Kidney epithelial cell (primary cell): ENCODE results near the gene RSPO3. TPM values are rescaled to one million over a fixed set of nuclear protein-coding genes. Genes with fewer than 3 reads are reported as not detected.

Source experiments
- DNase-seq: peaks from one replicate; pipeline ENCODE4 v3.0.0-alpha.2; 2010; ENCODE audit warnings: low read depth
- H3K27me3 ChIP-seq: 2 replicates; pipeline ENCODE4 v1.6.0; 2011; ENCODE audit warnings: low read length; ENCODE audit not compliant: control insufficient read depth, insufficient read depth
- H3K36me3 ChIP-seq: 2 replicates; pipeline ENCODE4 v1.5.1; 2011; ENCODE audit warnings: low read length; ENCODE audit not compliant: control insufficient read depth, insufficient read depth
- H3K4me3 ChIP-seq: 2 replicates; pipeline ENCODE4 v1.5.1; 2011; ENCODE audit warnings: low read depth, mild to moderate bottlenecking, control low read depth, low read length
- total RNA-seq: library from RNA; depleted of rRNA; stranded (reverse); fragments of >200 nt; gene quantifications from 2 replicates; pipeline ENCODE4 v1.2.3, GENCODE V29; 2015
- TF ChIP-seq, protein P1 (sequence below): IDR thresholded peaks from 2 replicates; pipeline ENCODE4 v1.5.1; 2011; ENCODE audit warnings: mild to moderate bottlenecking, moderate library complexity, low read length, control low read depth, inconsistent platforms; ENCODE audit not compliant: insufficient read depth, poor library complexity, severe bottlenecking

The RSPO3 gene
- total RNA-seq, 1 donor from 2014 or later, result 0.88 TPM

- TF ChIP-seq, protein P1, sequence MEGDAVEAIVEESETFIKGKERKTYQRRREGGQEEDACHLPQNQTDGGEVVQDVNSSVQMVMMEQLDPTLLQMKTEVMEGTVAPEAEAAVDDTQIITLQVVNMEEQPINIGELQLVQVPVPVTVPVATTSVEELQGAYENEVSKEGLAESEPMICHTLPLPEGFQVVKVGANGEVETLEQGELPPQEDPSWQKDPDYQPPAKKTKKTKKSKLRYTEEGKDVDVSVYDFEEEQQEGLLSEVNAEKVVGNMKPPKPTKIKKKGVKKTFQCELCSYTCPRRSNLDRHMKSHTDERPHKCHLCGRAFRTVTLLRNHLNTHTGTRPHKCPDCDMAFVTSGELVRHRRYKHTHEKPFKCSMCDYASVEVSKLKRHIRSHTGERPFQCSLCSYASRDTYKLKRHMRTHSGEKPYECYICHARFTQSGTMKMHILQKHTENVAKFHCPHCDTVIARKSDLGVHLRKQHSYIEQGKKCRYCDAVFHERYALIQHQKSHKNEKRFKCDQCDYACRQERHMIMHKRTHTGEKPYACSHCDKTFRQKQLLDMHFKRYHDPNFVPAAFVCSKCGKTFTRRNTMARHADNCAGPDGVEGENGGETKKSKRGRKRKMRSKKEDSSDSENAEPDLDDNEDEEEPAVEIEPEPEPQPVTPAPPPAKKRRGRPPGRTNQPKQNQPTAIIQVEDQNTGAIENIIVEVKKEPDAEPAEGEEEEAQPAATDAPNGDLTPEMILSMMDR, result no peak
- H3K4me3 ChIP-seq, result no peak overlapping the region
- DNase-seq, result no peak
- H3K36me3 ChIP-seq, result no peaks in the 10 kb centered on the region
- no peaks in the 10 kb centered on the region for H3K27me3 ChIP-seq
Observed at GRCh38 chr6:127128066-127128465, 9.6 kb downstream of the RSPO3 start.

- Histone ChIP-seq H3K36me3 (no peaks in the 10 kb centered on the region), H3K27me3 (no peaks in the 10 kb centered on the region), H3K4me3 (no peak overlapping the region)
- no peak for DNase-seq
- TF ChIP-seq, protein P1, result no peak
Observed at GRCh38 chr6:127129251-127129650, 10.8 kb downstream of the RSPO3 start.

GRCh38 chr6:127131275-127131674 is 12.8 kb downstream of the RSPO3 start:
- TF ChIP-seq, protein P1, result no peak
- Histone ChIP-seq H3K4me3 (no peak overlapping the region), H3K36me3 (no peaks in the 10 kb centered on the region), H3K27me3 (no peaks in the 10 kb centered on the region)
- no peak for DNase-seq

DNA sequence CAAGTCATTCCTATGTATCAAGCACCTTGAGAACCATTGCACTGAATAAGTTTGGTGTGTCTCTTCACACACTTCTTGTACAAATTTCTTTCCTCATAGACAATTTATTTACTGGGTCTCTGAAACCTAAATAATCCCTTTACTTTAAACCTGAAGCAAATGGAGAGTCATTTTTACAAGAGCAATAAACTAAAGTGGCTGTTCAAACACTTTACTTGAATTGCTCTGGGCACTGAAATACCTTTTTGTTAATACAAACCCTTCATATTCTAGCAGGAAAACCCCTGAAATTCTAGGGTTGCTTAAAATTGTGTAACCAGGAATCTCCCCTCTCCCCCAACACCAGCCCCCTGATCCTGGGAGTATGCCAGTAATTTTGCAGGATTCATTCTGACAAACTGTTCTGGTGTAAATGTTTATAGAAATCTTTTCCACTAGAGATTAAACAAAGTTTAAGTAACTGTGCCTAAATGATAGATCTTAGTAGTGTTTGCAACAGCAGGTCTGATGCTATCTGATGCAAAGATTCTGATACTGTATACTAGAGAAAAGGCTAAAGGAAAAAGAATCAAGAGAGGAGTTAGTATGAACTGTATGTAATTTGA is 13.4 kb downstream of the RSPO3 start:
- DNase-seq, result no peak
- no peaks in the 10 kb centered on the region for H3K27me3 ChIP-seq
- TF ChIP-seq, protein P1, result no peak
- no peaks in the 10 kb centered on the region for H3K36me3 ChIP-seq
- H3K4me3 ChIP-seq, result no peak overlapping the region

- TF ChIP-seq, protein P1, result no peak
- H3K4me3 ChIP-seq, result no peak overlapping the region
- DNase-seq, result no peak
- H3K27me3 ChIP-seq, result no peaks in the 10 kb centered on the region
- no peaks in the 10 kb centered on the region for H3K36me3 ChIP-seq
Observed at GRCh38 chr6:127134136-127134535, 15.7 kb downstream of the RSPO3 start.

GRCh38 chr6:127136786-127137185 is 18.3 kb downstream of the RSPO3 start:
- no peak for DNase-seq
- H3K36me3 ChIP-seq, result no peaks in the 10 kb centered on the region
- H3K27me3 ChIP-seq, result no peaks in the 10 kb centered on the region
- no peak overlapping the region for H3K4me3 ChIP-seq
- TF ChIP-seq, protein P1, result no peak
